ENCODE data around the gene ZNF146. TPM values are rescaled to one million over a fixed set of nuclear protein-coding genes. Genes with fewer than 3 reads are reported as not detected.
"Not testable (repeated sequence)": the region's sequence is repeated elsewhere in the genome, so short reads cannot be mapped to it uniquely, and the experiment has no call there.

Gene ZNF146
- total RNA-seq, 1 donor from 2014 or later: 38.6 TPM

- DNase-seq (ENCODE audit: low spot score): no peak
- intact Hi-C loops (cut with DNase I): no loop called here
Observed at GRCh38 chr19:36222503-36222902, 7.6 kb downstream of the ZNF146 start.

GRCh38 chr19:36225219-36225892 lies 10.4 kb downstream of the ZNF146 start:
- no peak for DNase-seq (ENCODE audit: low spot score)
- intact Hi-C loops (cut with DNase I): no loop called here

- intact Hi-C loops (cut with DNase I): not testable (repeated sequence)
Observed at GRCh38 chr19:36233626-36234025, 18.7 kb downstream of the ZNF146 start.

GRCh38 chr19:36236304-36236945 lies 21.5 kb downstream of the ZNF146 start:
- intact Hi-C loops (cut with DNase I): no loop called here
- DNase-seq (ENCODE audit: low spot score): no peak

More at GRCh38 chr19:36233626-36234025, 18.7 kb downstream of the ZNF146 start:
- not testable (repeated sequence) for DNase-seq (ENCODE audit: low spot score)

GRCh38 chr19:36236946-36237310 lies 22.0 kb downstream of the ZNF146 start:
- no peak for DNase-seq (ENCODE audit: low spot score)
- intact Hi-C loops (cut with DNase I): no loop called here

- no peak for DNase-seq (ENCODE audit: low spot score)
- intact Hi-C loops (cut with DNase I): no loop called here
Observed at GRCh38 chr19:36244066-36244465, 29.2 kb downstream of the ZNF146 start.

GRCh38 chr19:36245210-36246005 lies 30.5 kb downstream of the ZNF146 start:
- intact Hi-C loops (cut with DNase I): no loop called here
- no peak for DNase-seq (ENCODE audit: low spot score)

- no peak for DNase-seq (ENCODE audit: low spot score)
- intact Hi-C loops (cut with DNase I): no loop called here
Observed at GRCh38 chr19:36246006-36246481, 31.1 kb downstream of the ZNF146 start.

- no peak for DNase-seq (ENCODE audit: low spot score)
- intact Hi-C loops (cut with DNase I): no loop called here
Observed at GRCh38 chr19:36252047-36252446, 37.1 kb downstream of the ZNF146 start.

- intact Hi-C loops (cut with DNase I): no loop called here
Observed at GRCh38 chr19:36254848-36255247, 39.9 kb downstream of the ZNF146 start.

GRCh38 chr19:36255316-36255715 lies 40.4 kb downstream of the ZNF146 start:
- intact Hi-C loops (cut with DNase I): no loop called here
- no peak for DNase-seq (ENCODE audit: low spot score)

More at GRCh38 chr19:36254848-36255247, 39.9 kb downstream of the ZNF146 start:
- DNase-seq (ENCODE audit: low spot score): no peak

- intact Hi-C loops (cut with DNase I): no loop called here
- DNase-seq (ENCODE audit: low spot score): no peak
Observed at GRCh38 chr19:36256064-36256463, 41.2 kb downstream of the ZNF146 start.

GRCh38 chr19:36256853-36257519 lies 42.1 kb downstream of the ZNF146 start:
- intact Hi-C loops (cut with DNase I): no loop called here

GRCh38 chr19:36257520-36257876 lies 42.6 kb downstream of the ZNF146 start:
- DNase-seq (ENCODE audit: low spot score): no peak
- intact Hi-C loops (cut with DNase I): no loop called here

More at GRCh38 chr19:36256853-36257519, 42.1 kb downstream of the ZNF146 start:
- no peak for DNase-seq (ENCODE audit: low spot score)

- no peak for DNase-seq (ENCODE audit: low spot score)
- intact Hi-C loops (cut with DNase I): no loop called here
Observed at GRCh38 chr19:36258028-36258875, 43.3 kb downstream of the ZNF146 start.

- intact Hi-C loops (cut with DNase I): no loop called here
- no peak for DNase-seq (ENCODE audit: low spot score)
Observed at GRCh38 chr19:36259211-36259610, 44.3 kb downstream of the ZNF146 start.

GRCh38 chr19:36265064-36265463 lies 50.2 kb downstream of the ZNF146 start:
- no peak for DNase-seq (ENCODE audit: low spot score)
- intact Hi-C loops (cut with DNase I): no loop called here

- intact Hi-C loops (cut with DNase I): no loop called here
- DNase-seq (ENCODE audit: low spot score): no peak
Observed at GRCh38 chr19:36265856-36266374, 51.0 kb downstream of the ZNF146 start.

Data from cardiac septum (tissue), 1 donor.